Measurements from ENCODE around the gene LYRM9.
A peak's percentile ranks its signal among the peaks of the same experiment; 100 is the strongest.

LYRM9 gene

DNA sequence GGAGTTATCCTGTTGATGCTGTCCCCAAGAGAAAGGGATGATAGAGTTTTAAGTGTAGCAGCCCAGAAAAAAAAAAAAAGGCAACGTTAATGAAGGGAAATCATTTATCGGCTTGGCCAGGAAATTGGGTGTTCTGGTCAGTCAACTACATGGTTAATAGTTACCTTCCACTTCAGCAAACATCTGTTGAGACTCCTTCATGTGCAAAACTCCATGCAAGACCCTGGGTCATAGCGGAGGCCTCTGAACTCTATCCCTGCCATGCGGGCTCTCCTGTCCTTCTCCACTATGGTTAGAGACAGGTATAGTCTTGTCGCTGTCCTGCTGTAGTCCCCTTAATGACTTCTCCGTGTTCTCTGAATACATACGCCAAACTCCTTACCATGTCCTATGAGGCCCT lies 3.5 kb upstream of the LYRM9 start (continued):
- no peak for TF ChIP-seq CTCF (tag by site-specific recombination; IDR thresholded peaks at IDR 0.05)
- TF ChIP-seq ZNF239 (tag by site-specific recombination; IDR thresholded peaks at IDR 0.05) = no peak
- no peak for TF ChIP-seq ZNF223 (tag by site-specific recombination; IDR thresholded peaks at IDR 0.05)
- no peak for TF ChIP-seq ZNF639 (tag by site-specific recombination; IDR thresholded peaks at IDR 0.05)

GRCh38 chr17:27895940-27896535 lies 2.9 kb upstream of the LYRM9 start:
- Histone ChIP-seq H3K36me3 (ENCODE audit: control insufficient read depth in 2 of 2, insufficient read depth in 1 of 2, low read length in 2 of 2) (no peaks in the 10 kb centered on the region), H3K27ac (ENCODE audit: extremely low read depth, low read depth, low read length) (no peak overlapping the region), H3K9me3 (ENCODE audit: control insufficient read depth, insufficient read depth, low read depth, low read length) (no peaks in the 10 kb centered on the region), H3K4me3 (ENCODE audit: low read depth, low read length) (no peak overlapping the region), H3K4me1 (ENCODE audit: control insufficient read depth, insufficient read depth, low read length) (no peaks in the 10 kb centered on the region)
- ChIA-PET CTCF (no interaction called here), POLR2A (no interaction called here)
- no peak for TF ChIP-seq ZNF561 (tag by site-specific recombination; IDR thresholded peaks at IDR 0.05; ENCODE audit: borderline replicate concordance)
- TF ChIP-seq ZBTB8A (tag by site-specific recombination; IDR thresholded peaks at IDR 0.05) = no peak
- TF ChIP-seq ZNF621 (tag by site-specific recombination; IDR thresholded peaks at IDR 0.05) = no peak

DNA sequence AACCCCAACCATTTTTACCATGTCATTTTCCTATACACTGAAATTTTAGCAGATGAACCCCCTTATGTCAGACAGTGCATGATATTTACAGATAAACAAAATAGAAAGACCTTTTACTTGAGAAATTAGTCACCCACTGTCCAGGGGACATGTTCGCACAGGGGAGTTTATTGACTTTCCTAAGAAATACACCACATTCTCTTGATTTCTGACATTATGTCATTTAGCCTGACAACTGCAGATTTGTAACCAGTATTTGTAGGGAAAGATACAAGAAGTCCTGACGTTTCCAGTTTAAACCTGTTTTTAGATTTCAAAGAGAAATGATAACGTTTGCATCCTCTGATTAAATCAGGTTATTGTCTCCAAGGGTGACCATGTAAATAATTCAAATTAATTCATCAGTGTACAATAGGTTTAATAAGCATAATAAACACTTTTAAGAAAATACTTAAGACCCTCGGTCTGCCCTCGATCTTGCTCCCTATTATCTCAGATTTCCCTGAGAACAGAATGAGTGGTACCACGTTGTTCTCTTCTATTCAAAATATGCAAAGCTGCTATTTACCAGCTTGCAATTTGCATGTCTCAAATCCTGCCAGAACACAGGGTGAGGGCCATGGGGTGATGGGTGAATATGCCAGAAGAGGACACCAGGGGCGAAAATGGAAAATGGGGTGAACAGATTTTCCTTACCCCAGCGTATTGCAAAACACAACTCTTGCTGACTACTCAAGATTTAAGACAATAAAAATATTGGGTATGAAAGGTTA lies 2.1 kb upstream of the LYRM9 start:
- no peak overlapping the region for H3K27ac ChIP-seq (ENCODE audit: extremely low read depth, low read depth, low read length)
- no peaks in the 10 kb centered on the region for H3K9me3 ChIP-seq (ENCODE audit: control insufficient read depth, insufficient read depth, low read depth, low read length)
- ChIA-PET POLR2A (no interaction called here), CTCF (interaction anchor here (0.9 to 6.5 kb wide), 8 partner anchors 11 to 160 kb away, joined by 5 to 54 read pairs (median 9); no protein-coding TSS in a partner anchor)
- H3K36me3 ChIP-seq (ENCODE audit: control insufficient read depth in 2 of 2, insufficient read depth in 1 of 2, low read length in 2 of 2) = no peaks in the 10 kb centered on the region
- no peak overlapping the region for H3K4me3 ChIP-seq (ENCODE audit: low read depth, low read length)
- TF ChIP-seq, protein P1, sequence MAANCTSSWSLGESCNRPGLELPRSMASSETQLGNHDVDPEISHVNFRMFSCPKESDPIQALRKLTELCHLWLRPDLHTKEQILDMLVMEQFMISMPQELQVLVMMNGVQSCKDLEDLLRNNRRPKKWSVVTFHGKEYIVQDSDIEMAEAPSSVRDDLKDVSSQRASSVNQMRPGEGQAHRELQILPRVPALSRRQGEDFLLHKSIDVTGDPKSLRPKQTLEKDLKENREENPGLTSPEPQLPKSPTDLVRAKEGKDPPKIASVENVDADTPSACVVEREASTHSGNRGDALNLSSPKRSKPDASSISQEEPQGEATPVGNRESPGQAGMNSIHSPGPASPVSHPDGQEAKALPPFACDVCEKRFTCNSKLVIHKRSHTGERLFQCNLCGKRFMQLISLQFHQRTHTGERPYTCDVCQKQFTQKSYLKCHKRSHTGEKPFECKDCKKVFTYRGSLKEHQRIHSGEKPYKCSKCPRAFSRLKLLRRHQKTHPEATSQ (tag by site-specific recombination; IDR thresholded peaks at IDR 0.05) = no peak
- TF ChIP-seq PRDM2 (tag by site-specific recombination; IDR thresholded peaks at IDR 0.05; ENCODE audit: borderline replicate concordance) = no peak
- TF ChIP-seq PRDM6 (tag by site-specific recombination; IDR thresholded peaks at IDR 0.05) = 0 out of 2 replicates have a peak, but pooled peaks have one; percentile 12
- TF ChIP-seq GLIS1 (tag by site-specific recombination; IDR thresholded peaks at IDR 0.05) = peak; percentile 69
- no peaks in the 10 kb centered on the region for H3K4me1 ChIP-seq (ENCODE audit: control insufficient read depth, insufficient read depth, low read length)

All from HEK293 (cell line).